HG02938 (cell line): ENCODE results near the gene UGT1A5.

Experiments used
- ATAC-seq: cut with Tn5 transposase; IDR thresholded peaks from one replicate; pipeline ENCODE4 v1.9.1; 2021; ENCODE audit warnings: mild to moderate bottlenecking, moderate library complexity; ENCODE audit not compliant: unreplicated experiment

The UGT1A5 gene

DNA sequence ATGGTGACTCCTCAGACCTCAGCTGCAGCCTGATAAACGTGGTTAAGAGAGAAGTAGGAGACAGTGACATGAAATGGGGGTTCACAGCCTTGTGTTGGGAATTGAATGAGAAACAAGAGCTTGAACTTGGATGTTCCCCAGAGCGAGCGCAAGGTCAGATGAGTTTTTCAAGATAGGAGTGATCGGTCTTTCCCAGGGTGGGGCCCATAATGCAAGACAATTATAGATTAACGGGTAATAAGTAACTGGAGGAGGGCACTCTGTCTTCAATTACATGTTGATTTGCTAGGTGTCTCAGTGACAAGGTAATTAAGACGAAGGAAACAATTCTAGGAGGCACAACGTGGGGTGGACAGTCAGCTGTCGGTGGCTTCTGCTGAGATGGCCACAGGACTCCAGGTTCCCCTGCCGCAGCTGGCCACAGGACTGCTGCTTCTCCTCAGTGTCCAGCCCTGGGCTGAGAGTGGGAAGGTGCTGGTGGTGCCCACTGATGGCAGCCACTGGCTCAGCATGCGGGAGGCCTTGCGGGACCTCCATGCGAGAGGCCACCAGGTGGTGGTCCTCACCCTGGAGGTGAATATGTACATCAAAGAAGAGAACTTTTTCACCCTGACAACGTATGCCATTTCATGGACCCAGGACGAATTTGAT is at the start of gene UGT1A5:
TSS of gene UGT1A5 (plus strand) at position 297 of the 651 bp plus-strand sequence. CDS start at position 382, 85 bp downstream.
- no peak for ATAC-seq

DNA sequence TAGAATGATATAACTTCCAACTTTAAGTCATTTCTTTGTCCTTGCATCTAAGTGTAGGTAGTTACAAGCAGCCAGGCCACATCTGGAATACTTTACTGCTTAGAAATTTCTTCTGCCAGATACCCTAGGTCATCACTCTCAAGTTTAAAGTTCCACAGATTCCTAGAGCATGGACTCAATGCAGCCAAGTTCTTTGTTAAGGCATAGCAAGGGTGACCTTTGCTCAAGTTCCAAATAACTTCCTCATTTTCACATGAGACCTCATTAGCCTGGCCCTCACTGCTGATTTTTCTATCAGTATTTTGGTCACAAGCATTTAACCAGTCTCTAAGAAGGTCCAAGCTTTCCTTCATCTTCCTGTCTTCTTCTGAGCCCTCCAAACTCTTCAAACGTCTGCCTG is 48.8 kb upstream of the UGT1A5 start:
- ATAC-seq = no peak

DNA sequence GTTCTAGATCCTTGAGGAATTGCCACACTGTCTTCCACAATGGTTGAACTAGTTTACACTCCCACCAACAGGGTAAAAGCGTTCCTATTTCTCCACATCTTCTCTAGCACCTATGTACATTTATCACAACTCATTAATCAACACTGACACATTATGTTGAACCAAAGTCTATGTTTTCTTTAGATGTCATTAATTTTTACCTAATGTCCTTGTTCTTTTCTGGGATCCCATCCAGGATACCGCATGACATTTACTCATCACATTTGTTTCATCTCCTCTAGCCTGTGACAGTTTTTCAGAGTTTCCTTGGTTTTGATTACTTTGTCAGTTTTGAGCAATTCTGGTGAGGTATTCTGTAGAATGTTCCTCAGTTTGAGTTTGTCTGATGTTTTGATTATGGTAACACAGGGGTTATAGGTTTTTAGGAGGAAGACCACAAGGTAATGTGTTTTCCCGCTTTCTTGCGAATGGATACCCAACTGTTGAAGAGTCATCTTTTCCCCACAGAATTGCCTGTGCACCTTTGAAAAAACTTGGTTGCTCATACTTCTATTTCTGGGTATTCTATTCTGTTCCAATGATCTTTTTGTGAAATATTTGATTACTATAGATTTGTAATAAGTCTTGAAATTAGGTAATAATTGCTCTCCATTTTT is 44.0 kb upstream of the UGT1A5 start:
- no peak for ATAC-seq

DNA sequence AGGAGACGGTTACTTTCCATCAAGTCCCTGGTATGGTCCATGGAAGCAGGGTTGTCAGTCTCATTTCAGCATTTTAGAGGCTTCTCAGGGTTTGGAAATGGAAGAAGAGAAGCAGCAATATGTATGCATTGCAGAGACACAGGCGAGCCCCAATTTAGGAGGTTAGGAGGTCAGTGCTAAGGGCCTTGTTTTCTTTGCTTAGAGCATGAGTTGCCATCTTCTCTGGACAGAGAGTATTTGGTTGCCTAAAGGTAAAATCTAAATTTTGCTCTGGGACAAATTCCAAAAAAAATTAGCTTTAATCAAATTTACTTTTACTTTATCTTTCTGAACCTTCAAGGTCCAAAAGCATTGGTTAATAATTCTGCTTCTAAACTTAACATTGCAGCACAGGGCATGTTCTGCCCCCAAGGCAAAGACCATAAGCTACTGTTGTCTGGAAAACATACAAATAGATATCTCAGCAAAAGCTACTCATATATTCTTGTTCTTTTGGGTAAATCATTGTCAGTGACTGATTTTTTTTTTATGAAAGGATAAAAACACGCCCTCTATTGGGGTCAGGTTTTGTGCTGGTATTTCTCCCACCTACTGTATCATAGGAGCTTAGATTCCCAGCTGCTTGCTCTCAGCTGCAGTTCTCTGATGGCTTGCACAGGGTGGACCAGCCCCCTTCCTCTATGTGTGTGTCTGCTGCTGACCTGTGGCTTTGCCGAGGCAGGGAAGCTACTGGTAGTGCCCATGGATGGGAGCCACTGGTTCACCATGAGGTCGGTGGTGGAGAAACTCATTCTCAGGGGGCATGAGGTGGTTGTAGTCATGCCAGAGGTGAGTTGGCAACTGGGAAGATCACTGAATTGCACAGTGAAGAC is 41.2 kb upstream of the UGT1A5 start, which contains the start of gene UGT1A9:
TSS of gene UGT1A9 (plus strand) at position 609 of the 872 bp plus-strand sequence. CDS start at position 646, 37 bp downstream.
- ATAC-seq = no peak

DNA sequence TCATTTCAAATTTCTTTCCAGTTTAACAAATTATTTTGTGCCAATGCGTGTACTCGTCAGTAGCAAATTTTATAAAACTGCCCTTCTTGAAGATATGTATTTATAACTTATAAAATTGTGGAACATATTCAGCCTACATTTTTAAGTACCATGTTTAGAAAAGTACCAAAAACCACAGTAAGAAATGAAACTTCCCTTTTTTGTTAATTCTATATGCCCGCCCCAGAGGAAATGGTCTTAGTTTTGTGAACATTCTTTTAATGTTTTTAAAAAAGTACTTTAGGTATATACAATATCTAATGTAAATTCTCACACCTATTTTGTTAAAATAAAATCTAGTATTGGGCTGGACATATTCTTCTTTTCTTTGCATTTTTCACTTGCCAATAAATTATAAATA is 39.8 kb upstream of the UGT1A5 start:
- no peak for ATAC-seq

DNA sequence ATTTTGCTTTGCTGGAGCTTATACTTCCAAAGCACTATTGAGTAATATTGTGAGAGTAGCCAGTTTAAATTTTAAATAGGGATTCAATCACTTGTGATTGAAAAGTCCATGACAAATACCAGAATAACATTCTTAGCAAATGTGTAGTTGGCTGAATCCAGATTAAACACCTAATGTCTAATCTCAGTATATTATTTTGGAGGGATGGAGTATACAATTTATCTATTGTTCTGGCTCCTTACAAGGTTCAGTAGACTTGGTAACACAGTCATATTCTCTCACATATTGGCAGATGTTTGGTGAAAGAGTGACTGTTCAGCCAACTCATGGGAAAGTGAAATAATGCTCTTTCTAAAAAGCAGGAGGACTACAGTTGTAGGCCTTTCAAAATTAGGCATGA is 38.8 kb upstream of the UGT1A5 start:
- ATAC-seq = no peak

DNA sequence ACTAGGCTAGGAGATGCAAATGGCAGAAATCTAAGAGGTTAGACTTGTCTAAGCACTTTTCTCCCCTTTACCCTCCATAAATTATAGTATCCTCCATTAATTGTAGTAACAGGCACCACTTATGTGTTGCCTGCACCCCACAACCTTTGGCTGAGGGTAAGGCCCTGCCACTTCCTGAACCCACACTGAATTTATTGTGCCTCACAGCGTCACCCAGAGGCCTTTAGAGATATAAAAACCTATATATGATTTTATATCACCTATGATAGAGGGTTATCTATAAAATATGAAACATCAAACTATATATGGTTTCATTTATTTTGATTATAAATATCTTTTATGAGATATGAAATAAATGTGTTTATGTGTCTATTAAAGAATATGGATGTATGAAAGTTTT is 38.4 kb upstream of the UGT1A5 start:
- no peak for ATAC-seq

DNA sequence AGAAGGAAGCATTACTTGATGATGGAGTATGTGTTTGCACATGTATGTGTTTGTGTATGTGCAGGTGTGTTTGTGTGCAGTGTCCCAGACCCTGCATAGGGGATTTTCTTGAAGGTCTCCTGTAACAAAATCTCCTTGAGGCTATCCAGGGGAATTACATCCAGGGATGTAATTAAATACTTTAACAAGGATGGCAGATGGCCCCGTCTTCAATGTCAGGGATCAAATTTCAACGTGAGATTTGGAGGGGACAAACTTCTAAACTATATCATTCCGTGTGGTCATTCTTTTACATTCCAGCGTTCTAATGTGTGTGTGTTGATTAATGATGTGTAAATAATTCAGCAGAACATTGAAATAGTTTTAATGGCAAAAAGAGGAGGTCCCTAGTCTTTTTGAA is 37.7 kb upstream of the UGT1A5 start:
- ATAC-seq = no peak

DNA sequence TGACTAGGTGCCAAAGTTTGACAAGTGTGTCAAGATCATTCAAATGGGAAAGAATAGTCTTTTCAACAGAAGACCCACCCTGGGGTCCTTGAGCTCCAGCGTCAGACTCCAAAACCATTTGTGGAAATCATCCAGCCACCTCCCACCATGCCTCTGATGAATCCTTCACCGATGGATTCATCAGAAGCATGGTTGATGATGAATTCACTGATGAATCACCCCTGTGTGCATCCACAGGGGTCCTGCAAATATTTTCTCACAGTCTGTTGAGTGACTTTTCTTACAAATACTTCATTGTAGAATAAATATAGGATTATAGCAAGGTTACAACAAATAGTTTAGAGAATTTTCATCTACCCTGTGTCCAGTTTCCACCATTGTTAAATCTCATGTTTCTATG is 36.7 kb upstream of the UGT1A5 start:
- no peak for ATAC-seq

DNA sequence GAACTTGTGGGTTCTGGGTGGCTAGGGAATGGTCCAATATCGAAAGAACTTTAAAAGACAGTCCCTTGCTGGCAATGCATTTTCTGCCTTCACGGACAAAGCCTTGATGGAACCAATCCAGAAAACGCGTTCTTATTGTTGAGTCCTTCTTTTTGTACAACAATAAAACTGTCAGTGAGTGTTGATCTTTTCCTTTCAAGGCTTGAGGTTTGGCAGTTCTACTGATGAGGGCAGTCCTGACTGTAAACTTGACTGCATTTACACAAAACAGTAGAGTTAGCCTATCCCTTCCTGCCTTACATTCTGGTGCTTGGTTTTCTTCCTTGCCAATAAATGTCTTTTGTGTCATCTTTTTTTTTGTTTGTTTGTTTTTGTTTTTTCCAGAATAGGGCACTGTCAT is 33.5 kb upstream of the UGT1A5 start:
- ATAC-seq = no peak

DNA sequence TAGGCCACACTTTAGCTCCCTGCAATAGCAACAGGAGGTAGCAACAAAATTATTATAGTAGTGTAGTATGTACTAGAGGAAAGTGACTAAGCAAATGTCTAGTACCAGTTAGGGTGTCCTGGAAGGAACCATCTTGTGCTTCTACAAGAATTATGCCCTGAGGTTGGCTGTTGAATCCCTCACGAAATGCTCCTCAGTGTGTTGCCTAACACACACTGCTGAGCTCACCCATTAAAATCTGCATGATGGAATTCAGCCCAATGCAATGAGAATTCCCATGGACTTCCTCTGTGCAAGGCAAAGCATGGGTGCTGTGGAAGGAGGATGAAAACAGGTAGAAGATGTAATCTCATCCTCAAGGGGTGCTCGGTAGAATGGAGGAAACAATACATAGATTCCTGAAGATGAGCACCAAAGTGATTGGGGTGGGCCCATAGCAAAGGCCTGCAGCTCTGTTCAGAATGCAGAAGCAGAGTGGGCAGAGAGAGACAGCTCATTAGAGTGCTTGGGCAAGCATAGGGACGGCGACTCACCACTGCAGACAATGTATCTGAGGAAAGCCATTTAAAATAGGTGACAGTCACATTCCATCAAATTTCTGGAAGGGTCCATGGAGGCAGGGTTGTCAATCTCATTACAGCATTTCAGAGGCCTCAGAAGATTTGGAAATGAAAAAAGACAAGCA is 32.2 kb upstream of the UGT1A5 start:
- no peak for ATAC-seq

DNA sequence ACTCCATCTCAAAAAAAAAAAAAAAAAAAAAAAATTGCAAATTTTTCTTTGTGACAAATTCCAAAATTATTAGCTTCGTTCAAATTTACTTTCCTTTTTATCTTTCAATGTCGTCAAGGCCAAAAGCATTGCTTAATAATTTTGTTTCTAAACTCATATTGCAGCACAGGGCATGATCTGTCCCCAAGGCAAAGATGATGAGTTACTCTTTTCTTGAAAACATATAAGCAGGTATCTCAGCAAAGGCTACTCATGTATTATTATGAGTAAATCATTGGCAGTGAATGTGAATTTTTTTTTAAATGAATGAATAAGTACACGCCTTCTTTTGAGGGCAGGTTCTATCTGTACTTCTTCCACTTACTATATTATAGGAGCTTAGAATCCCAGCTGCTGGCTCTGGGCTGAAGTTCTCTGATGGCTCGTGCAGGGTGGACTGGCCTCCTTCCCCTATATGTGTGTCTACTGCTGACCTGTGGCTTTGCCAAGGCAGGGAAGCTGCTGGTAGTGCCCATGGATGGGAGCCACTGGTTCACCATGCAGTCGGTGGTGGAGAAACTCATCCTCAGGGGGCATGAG is 31.1 kb upstream of the UGT1A5 start, which contains the start of gene UGT1A7:
TSS of gene UGT1A7 (plus strand) at position 381 of the 579 bp plus-strand sequence. CDS start at position 418, 37 bp downstream.
- ATAC-seq = no peak

DNA sequence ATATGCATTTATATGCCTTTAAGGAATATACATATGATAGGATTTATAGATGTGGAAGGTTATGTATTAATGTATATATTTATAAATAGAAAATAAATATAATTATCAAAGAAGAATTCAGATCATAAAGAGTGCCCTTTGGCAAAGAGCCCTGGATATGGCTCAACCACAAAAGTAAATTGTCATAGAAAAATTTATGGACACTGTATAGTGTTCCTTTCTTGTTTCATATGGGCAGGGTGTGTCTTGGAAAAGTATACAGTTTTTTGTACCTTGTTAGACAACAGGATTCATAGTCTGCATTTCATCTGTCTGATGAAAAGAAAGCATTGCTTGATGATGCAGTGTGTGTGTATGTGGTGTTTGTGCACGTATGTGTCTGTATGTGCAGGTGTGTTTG is 28.1 kb upstream of the UGT1A5 start:
- ATAC-seq = no peak

DNA sequence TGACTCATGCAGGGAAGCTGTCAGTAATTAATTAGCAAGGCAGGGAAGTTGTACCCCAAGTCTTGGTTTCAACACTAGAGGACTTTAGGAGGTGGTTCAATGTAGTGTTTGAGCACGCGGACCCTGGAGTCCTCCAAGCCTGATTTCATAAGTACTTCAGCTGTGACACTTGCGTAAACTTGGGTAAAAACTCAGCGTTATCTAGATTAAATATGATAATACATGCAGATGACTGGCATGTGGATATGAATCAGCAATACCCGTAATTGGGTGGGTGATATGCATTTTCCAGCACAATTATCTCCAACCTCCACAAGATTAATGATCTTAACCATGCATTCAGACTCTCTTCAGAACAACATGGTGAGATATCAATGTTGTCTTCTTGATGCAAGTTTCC is 25.8 kb upstream of the UGT1A5 start:
- ATAC-seq = no peak

DNA sequence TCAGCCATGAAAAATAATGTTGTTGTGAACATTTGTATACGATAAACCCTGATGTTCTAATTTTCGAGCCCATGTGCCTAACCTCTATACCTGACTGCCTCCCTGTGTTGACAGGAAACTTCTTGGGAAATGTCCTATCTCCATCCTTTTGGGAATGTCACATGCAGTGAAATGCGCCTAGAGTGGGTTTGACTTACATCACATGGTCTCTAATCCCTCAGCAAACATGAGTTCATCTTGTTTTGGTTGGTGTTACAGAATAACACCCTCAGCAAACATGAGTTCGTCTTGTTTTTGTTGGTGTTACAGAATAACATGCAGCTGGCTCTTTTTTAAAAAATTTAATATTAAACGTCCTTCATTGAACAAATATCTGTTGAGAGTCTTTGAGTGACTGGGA is 24.4 kb upstream of the UGT1A5 start:
- ATAC-seq = no peak

DNA sequence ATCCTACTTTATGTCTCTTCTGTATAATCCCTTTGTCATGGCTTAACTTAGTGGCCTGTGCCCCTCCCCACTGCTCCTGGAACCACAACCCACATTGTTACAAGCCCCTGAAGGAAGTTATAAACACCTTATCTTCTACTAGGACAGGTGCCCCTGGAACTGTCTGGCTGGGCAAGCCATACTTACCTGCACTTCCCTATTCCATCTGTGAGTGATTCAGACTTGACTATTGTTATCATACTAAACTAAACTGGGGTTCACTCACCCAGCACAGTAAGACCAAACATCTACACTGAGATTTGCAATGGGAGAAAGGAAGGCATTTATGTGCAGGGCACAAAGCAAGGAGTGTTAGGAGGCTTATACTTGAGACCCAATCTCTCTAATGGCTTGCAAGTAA is 23.7 kb upstream of the UGT1A5 start:
- ATAC-seq = no peak

DNA sequence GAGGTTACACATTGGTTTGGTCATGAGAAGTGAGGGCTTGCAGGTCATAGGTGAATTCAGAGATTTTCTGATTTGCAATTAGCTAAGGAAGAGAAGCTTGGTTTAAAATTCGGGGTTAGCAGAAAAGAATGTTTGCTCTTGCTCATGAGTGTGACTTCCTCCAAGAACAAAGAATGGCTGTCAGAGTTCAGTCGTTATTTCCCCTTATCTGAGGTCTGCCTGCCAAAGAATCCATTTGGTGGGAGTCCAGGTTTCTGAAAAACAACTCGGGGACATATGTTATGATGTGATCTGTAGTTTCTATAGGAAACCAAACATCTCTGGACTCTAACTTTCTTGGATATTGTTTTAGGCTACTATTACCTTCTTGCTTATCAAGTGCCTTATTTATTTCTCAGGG is 23.2 kb upstream of the UGT1A5 start:
- ATAC-seq = no peak

DNA sequence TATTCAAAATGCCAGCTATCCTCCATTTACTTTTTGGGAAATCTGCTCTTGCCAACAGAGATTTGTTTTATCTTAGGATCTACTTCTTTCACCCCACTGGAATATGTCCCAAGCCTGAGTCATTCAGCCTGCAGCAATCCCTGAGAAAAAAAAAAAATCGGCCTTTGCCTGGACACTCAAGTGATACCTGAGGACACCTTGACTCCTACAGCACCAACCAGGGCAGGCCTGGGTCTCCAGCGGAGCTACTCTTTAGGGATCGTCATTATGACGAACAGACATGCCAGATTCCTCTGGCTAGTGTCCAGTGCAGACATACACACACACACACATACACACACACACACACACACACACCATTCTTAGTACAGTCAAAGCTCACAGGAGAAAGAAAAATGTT is 22.3 kb upstream of the UGT1A5 start:
- no peak for ATAC-seq

DNA sequence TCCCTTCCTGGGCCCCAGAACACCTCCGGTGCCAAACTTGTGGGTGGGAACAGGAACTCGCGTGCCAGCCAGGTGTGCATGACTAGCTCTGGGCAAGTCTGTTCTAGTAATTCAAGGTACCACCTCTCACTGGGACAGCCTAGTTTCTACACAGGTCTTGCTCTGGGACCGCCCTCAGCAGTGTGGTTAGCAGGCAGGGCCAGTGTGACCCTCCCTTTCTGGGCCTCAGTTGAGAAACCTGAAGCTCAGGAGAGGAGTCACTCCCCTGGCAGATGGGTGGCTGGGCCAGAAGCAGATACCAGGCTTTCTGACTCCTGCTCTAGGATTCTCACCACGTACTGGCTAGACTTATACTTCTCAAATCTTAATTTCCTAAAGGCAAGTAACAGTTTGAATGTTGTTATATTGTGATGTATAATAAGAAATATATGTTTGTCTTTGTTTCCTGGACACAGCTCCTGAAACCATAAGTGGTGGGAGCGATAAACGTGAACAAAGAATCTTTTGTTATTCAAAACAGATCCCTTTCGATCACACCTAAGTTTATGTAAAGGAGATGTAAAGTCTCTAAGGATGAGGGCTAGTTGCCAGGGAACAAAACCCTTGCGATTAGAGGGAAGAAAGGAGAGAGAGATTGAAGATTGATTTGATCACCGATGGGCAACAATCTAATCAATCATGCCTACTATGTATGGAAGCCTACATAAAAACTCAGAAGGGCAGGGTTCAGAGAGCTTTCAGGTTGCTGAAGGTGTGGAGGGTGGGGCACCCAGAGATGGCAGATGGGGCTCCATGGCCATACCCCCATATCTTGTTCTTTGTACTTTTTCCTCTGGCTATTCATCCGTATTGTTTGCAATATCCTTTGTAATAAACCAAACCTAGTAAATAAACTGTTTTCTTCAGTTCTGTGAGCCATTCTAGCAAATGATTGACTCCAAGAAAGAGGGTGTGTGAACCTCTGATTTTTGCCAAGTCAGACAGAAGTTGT is 21.0 kb upstream of the UGT1A5 start:
- ATAC-seq = no peak

DNA sequence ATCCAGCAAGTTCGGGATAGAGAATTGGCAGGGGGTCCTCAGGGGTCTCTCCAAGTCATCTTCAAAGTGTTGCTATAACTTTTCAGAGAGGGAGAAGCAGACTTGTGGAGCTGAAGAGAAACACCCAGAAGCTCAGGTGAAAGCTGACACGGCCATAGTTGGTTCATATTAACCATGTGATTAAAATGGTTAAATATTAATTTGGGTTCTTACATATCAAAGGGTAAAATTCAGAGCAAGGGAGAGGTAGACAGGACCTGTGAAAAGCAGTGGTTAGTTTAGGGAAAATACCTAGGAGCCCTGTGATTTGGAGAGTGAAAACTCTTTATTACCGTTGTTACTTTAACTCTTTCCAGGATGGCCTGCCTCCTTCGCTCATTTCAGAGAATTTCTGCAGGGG is 20.1 kb upstream of the UGT1A5 start, which contains the start of gene UGT1A6:
TSS of gene UGT1A6 (plus strand) at position 243 of the 400 bp plus-strand sequence. CDS start at position 358, 115 bp downstream.
- no peak for ATAC-seq
